ENCODE data around the gene MORF4L2.

Gene MORF4L2

DNA sequence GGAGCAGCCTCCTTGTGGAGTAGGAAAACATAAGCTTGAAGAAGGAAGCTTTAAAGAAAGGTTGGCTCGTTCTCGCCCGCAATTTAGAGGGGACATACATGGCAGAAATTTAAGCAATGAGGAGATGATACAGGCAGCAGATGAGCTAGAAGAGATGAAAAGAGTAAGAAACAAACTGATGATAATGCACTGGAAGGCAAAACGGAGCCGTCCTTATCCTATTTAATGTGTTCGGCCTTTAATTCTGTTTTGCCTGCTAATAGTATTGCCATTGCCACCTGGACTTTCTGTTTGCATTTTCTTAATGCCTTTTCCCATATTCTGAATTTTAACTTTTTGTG is 56.4 kb downstream of the MORF4L2 start:
- DNase-seq = no peak

DNA sequence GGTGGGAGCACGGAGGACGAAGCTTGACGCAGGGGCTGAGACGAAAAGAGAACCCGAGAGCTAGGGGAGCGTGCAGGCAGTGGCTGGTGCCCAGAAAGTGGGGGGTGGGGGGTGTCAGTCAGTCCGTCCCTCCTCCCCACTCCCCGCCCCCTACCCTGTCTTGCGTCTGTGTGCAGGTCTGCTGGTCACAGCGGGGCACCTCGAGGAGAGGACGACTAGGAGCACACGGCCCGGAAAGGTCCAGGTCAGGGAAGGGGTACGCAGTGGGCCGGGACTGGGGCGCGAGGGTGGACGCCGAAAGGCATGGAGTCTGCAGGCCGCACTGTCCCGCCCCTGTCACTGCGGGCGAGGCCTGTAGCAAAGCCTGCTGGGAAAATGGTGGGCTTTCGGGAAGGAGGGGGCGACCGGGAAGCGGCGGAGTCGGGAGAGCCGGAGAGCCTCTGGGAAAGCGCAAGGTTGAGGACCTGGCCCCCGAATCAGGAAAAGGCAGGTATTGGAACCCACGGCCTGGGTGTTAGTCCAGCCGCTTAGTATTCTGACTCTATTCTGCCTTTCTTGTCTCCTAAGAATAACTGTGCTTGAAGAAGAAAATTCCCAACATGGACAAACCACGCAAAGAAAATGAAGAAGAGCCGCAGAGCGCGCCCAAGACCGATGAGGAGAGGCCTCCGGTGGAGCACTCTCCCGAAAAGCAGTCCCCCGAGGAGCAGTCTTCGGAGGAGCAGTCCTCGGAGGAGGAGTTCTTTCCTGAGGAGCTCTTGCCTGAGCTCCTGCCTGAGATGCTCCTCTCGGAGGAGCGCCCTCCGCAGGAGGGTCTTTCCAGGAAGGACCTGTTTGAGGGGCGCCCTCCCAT is 57.0 kb downstream of the MORF4L2 start:
- DNase-seq = peak; percentile 61

DNA sequence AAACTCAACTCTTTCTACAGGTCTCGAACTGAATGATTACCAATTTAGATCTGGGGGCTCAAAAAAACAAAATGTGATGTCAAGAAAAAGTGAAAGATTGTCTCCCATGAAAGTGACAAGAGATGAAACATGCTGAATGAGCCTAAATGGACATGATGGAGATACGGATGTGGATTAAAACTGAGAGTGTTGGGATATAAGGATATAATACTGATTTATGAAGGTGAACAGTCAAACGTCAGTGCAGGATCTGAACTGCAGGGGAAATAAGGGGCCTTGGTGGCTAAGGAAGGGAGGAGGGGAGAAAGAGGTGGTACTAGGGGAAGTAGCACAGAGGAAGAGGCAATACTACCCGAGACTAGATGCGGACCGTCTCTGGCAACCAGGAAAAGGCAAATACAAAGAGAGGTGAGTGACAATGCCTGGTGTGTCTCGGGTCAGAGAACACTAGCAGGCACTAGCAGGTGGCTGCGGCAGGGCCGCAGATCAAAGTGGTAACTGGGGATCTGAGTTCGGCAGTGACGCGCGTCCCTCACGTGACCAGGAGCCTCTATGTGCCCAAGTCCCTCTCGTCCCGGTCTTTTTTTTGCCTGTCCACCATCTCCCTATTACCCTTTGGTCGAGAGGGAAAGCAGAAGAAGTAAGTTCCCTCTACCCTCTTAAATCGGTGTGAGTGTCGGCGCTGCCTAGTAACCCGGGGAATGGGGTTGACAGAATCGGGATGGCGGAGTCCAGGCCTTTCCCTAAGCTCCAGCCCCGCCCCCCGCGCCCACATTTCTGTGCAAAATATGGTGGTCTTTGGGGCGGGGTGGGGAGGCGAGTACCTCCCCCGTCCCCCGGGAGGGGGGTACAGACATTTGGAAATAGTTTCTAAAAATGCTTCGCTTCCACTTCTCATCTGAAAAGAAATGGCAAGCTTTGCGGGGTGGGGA is 57.8 kb downstream of the MORF4L2 start, which contains the start of gene TCEAL1:
TCEAL1 (plus strand) TSS at position 590 of the 932 bp plus-strand sequence. CDS start 942 bp downstream, outside the sequence.
- peak; percentile 61 for DNase-seq

DNA sequence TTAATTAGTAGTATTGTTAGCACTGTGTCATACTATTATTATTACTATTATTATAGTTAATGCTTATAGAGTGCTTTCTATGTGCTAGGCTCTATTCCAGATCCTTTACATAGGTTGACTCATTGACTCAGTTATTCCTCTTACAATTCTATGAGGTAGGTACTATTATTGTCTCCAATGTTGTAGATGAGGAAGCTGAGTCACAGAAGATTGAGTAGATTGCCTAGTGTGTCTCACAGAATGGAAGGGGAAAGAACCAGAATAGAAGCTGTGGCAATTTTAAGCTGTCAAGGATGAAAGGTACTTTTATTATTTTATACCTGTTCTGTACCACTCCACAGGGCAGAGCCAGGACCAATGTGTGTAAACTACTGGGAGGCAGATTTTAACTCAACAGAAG is 59.6 kb downstream of the MORF4L2 start:
- DNase-seq = no peak

Data from midbrain (tissue), 1 donor.